OCI-LY7 (cell line): ENCODE measurements around the gene FAM120B.

Experiments
- EZH2phosphoT487 ChIP-seq: fragments of 200-600 bp; sonication (generic); IDR thresholded peaks from 2 replicates; pipeline ENCODE4 v1.6.1; 2018; ENCODE audit warnings: low read depth, borderline replicate concordance, mild to moderate bottlenecking, mixed run types, antibody characterized with exemption, low read length, moderate library complexity, mixed read lengths
- TF ChIP-seq, protein P1 (sequence below): fragments of 200-600 bp; sonication (generic); conservative IDR thresholded peaks from 2 replicates; pipeline ENCODE4 v1.5.1; 2014; ENCODE audit warnings: mild to moderate bottlenecking, antibody characterized with exemption, low read length, moderate library complexity, mixed read lengths

DNA sequence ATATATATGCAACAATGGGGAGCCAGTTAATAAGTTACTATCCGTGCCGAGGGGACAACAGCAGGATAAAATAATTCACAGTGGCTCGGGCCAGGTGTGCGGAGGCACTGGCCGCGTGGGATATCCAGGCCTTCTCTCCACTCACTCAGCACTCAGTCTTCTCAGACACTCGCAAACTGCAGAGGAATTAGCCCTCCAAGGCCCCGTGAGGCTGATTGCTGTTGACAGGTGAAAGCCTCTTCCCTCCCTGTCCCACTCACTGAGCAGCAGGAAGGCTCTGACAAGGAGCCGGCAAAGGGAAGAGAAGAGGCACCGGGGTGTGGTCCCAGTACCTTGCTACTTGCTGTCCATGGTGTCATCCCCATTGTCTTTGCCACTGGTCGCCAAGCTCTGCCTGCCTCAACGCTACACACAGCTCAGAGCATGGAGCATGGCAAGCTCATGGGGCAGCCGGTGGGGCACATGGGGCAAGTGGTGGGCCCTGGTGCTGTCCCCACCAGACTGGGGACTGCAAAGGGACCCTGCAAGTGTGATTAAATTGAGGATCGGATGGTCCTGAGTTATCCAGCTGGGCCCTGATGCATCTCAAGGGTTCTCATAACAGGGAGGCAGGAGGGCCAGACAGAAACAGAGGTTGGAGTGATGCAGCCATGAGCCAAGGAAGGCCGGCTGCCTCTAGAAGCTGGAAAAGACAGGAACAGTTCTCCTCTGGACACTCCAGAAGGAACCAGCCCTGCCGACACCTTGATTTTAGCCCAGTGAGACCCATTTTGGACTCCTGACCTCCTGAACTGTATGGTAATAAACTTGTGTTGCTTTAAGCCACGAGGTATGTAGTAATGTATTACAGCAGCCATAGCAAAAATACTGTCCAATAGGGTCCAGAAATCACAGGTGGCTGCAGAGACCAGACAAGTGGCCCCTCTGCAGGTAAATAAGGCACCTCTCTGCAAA, 126.9 kb downstream of the FAM120B start:
- TF ChIP-seq, protein P1, sequence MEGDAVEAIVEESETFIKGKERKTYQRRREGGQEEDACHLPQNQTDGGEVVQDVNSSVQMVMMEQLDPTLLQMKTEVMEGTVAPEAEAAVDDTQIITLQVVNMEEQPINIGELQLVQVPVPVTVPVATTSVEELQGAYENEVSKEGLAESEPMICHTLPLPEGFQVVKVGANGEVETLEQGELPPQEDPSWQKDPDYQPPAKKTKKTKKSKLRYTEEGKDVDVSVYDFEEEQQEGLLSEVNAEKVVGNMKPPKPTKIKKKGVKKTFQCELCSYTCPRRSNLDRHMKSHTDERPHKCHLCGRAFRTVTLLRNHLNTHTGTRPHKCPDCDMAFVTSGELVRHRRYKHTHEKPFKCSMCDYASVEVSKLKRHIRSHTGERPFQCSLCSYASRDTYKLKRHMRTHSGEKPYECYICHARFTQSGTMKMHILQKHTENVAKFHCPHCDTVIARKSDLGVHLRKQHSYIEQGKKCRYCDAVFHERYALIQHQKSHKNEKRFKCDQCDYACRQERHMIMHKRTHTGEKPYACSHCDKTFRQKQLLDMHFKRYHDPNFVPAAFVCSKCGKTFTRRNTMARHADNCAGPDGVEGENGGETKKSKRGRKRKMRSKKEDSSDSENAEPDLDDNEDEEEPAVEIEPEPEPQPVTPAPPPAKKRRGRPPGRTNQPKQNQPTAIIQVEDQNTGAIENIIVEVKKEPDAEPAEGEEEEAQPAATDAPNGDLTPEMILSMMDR: no peak
- no peak for TF ChIP-seq EZH2phosphoT487
